Smooth muscle cell (in vitro differentiated cells): ENCODE results near the gene MLLT6. TPM values are rescaled to one million over a fixed set of nuclear protein-coding genes. Genes with fewer than 3 reads are reported as not detected.

ENCODE experiments used
- DNase-seq: peaks from one replicate; lab custom pipeline; 2025; ENCODE audit not compliant: unreplicated experiment; lab: John Stamatoyannopoulos, UW
- H2AFZ ChIP-seq: fragments of 200-600 bp; sonication (generic); 2 replicates; pipeline ENCODE4 v1.6.0; 2016; ENCODE audit warnings: antibody characterized with exemption, low read depth, mild to moderate bottlenecking
- H3F3A ChIP-seq: fragments of 200-600 bp; sonication (generic); 2 replicates; pipeline ENCODE4 v1.6.0; 2017; ENCODE audit warnings: antibody characterized with exemption, low read depth
- H3K27ac ChIP-seq: fragments of 200-600 bp; sonication (generic); 2 replicates; pipeline ENCODE4 v1.5.1; 2016; ENCODE audit warnings: low read depth, mild to moderate bottlenecking
- H3K27me3 ChIP-seq: fragments of 200-600 bp; sonication (generic); 2 replicates; pipeline ENCODE4 v1.6.1; 2016; ENCODE audit warnings: low read depth, mild to moderate bottlenecking
- H3K36me3 ChIP-seq: fragments of 200-600 bp; sonication (generic); 2 replicates; pipeline ENCODE4 v1.5.1; 2016; ENCODE audit warnings: low read depth
- H3K4me1 ChIP-seq: fragments of 200-600 bp; sonication (generic); 2 replicates; pipeline ENCODE4 v1.5.1; 2016; ENCODE audit warnings: low read depth
- H3K4me2 ChIP-seq: fragments of 200-600 bp; sonication (generic); 2 replicates; pipeline ENCODE4 v1.6.0; 2016; ENCODE audit warnings: mild to moderate bottlenecking
- H3K4me3 ChIP-seq: fragments of 200-600 bp; sonication (generic); 2 replicates; pipeline ENCODE4 v1.5.1; 2016; ENCODE audit warnings: mild to moderate bottlenecking
- H3K79me2 ChIP-seq: fragments of 200-600 bp; sonication (generic); 2 replicates; pipeline ENCODE4 v1.6.0; 2016; ENCODE audit warnings: low read depth, mild to moderate bottlenecking
- H3K9ac ChIP-seq: fragments of 200-600 bp; sonication (generic); 2 replicates; pipeline ENCODE4 v1.6.0; 2016; ENCODE audit warnings: low read depth
- H3K9me3 ChIP-seq: fragments of 200-600 bp; sonication (generic); replicated peaks from 2 replicates; pipeline ENCODE4 v1.5.1; 2016; ENCODE audit warnings: low read depth
- H4K20me1 ChIP-seq: fragments of 200-600 bp; sonication (generic); 2 replicates; pipeline ENCODE4 v1.6.0; 2016; ENCODE audit warnings: low read depth
- CTCF ChIP-seq: fragments of 200-600 bp; sonication (generic); IDR thresholded peaks from 2 replicates; pipeline ENCODE4 v1.5.1; 2017; ENCODE audit warnings: borderline replicate concordance, mild to moderate bottlenecking, antibody characterized with exemption; ENCODE audit not compliant: insufficient read depth, poor library complexity, severe bottlenecking
- WGBS: methylation state at CpG from one replicate; pipeline ENCODE4 v1.1.7; 2016; ENCODE audit warnings: low lambda C conversion rate; 5-methylcytosine and 5-hydroxymethylcytosine counted together
- polyA plus RNA-seq: library from polyadenylated mRNA; unstranded; fragments of >200 nt; fragmentation: Nextera tagmentation; extraction: Ambion mirVana; gene quantifications from 2 replicates; pipeline ENCODE4 v1.2.1, GENCODE V29; 2016
- total RNA-seq: library from RNA; depleted of rRNA; stranded (reverse); fragments of >200 nt; gene quantifications from 2 replicates; pipeline ENCODE4 v1.2.3, GENCODE V29; 2014

MLLT6 gene
- total and polyA plus RNA-seq, 2 experiments from 2014 or later: 4.6 to 11.2 TPM

GRCh38 chr17:38748149-38748891 is 43.2 kb downstream of the MLLT6 start, which contains the start of gene PCGF2:
Gene PCGF2 (minus strand): TSS chr17:38748336. CDS start chr17:38740402, 7,934 bp downstream.
- peak; percentile 50 for DNase-seq
- no peak for TF ChIP-seq CTCF
- H4K20me1 ChIP-seq: peaks cover 40% of the 10 kb centered on the region
- peak within 1 kb of the TSS; percentile 86 for H3K9ac ChIP-seq
- peaks cover 53% of the 10 kb centered on the region for H3K79me2 ChIP-seq
- H3K4me2 ChIP-seq: peak within 1 kb of the TSS; percentile 98
- H3K4me1 ChIP-seq: peaks cover 25% of the 10 kb centered on the region
- H3F3A ChIP-seq: peaks cover 11% of the 10 kb centered on the region
- no peaks in the 10 kb centered on the region for H3K36me3 ChIP-seq
- H3K27ac ChIP-seq: no peak within 1 kb of the TSS
- under 1% methylated on average over 26 of the region's 47 CpGs for WGBS
- H2AFZ ChIP-seq: peak within 1 kb of the TSS; percentile 85
- peaks cover 6% of the 10 kb centered on the region for H3K27me3 ChIP-seq
- no peaks in the 10 kb centered on the region for H3K9me3 ChIP-seq
- peak within 1 kb of the TSS; percentile 72 for H3K4me3 ChIP-seq

GRCh38 chr17:38748892-38749222 is 43.8 kb downstream of the MLLT6 start:
- H3K4me1 ChIP-seq: peaks cover 30% of the 10 kb centered on the region
- H3K27me3 ChIP-seq: peaks cover 6% of the 10 kb centered on the region
- WGBS: 0% methylated on average over 3 of the region's 32 CpGs
- H2AFZ ChIP-seq: peak overlapping the region; percentile 16
- H3K79me2 ChIP-seq: peaks cover 53% of the 10 kb centered on the region
- peak overlapping the region; percentile 98 for H3K4me2 ChIP-seq
- H3F3A ChIP-seq: peaks cover 11% of the 10 kb centered on the region
- no peak for DNase-seq
- peak overlapping the region; percentile 18 for H3K9ac ChIP-seq
- H3K9me3 ChIP-seq: no peaks in the 10 kb centered on the region
- no peak for TF ChIP-seq CTCF
- peak overlapping the region; percentile 72 for H3K4me3 ChIP-seq
- no peaks in the 10 kb centered on the region for H3K36me3 ChIP-seq
- H4K20me1 ChIP-seq: peaks cover 35% of the 10 kb centered on the region
- H3K27ac ChIP-seq: no peak overlapping the region

- Histone ChIP-seq H3K4me3 (peak overlapping the region; percentile 72), H3K9ac (no peak overlapping the region), H4K20me1 (peaks cover 29% of the 10 kb centered on the region), H3K27me3 (peaks cover 6% of the 10 kb centered on the region), H3K79me2 (peaks cover 53% of the 10 kb centered on the region), H3K4me1 (peaks cover 33% of the 10 kb centered on the region), H3K36me3 (no peaks in the 10 kb centered on the region), H3K27ac (no peak overlapping the region), H3K9me3 (no peaks in the 10 kb centered on the region), H3K4me2 (peak overlapping the region; percentile 98), H2AFZ (peak overlapping the region; percentile 16), H3F3A (peaks cover 11% of the 10 kb centered on the region)
- TF ChIP-seq CTCF: no peak
- DNase-seq: peak; percentile 20
- 2% methylated on average over 71 of the region's 79 CpGs for WGBS
These were observed 44.4 kb downstream of the MLLT6 start for GRCh38 chr17:38749223-38750043.
